Lung (tissue), 12 donors: ENCODE measurements around the gene TBX3. TPM values are rescaled to one million over a fixed set of nuclear protein-coding genes. Genes with fewer than 3 reads are reported as not detected.
A peak's percentile ranks its signal among the peaks of the same experiment; 100 is the strongest.

ENCODE experiments used
- ATAC-seq: fragments of 200-7000 bp; cut with Tn5 transposase; one replicate; pipeline ENCODE4 v1.9.1; 2020; ENCODE audit warnings: moderate number of reproducible peaks; ENCODE audit not compliant: insufficient read depth, low FRiP score
- DNase-seq, 3 donors: peaks; one replicate each; pipeline ENCODE4 v3.0.0-alpha.2; 2013 to 2017
- H3K27ac ChIP-seq, 2 donors: one replicate each; pipeline ENCODE4 v1.5.1; 2013; ENCODE audit warnings: mild to moderate bottlenecking in 2 of 2, moderate library complexity in 2 of 2, control low read depth in 1 of 2, inconsistent platforms in 1 of 2, low read depth in 1 of 2, low read length in 1 of 2
- H3K27me3 ChIP-seq, 3 donors: one replicate each; pipeline ENCODE4 v1.5.1; 2013; ENCODE audit warnings: low read length in 2 of 3; ENCODE audit not compliant: control insufficient read depth in 3 of 3, insufficient read depth in 3 of 3
- H3K36me3 ChIP-seq, 4 donors: one replicate each; pipeline ENCODE4 v1.5.1; 2013; ENCODE audit warnings: low read length in 4 of 4, mild to moderate bottlenecking in 1 of 4, moderate library complexity in 1 of 4; ENCODE audit not compliant: control insufficient read depth in 4 of 4, insufficient read depth in 4 of 4
- H3K4me1 ChIP-seq, 5 donors: one replicate each; pipeline ENCODE4 v1.5.1; 2013; ENCODE audit warnings: low read length in 5 of 5, mild to moderate bottlenecking in 2 of 5, moderate library complexity in 1 of 5; ENCODE audit not compliant: control insufficient read depth in 5 of 5, insufficient read depth in 5 of 5
- H3K4me3 ChIP-seq: one replicate; pipeline ENCODE4 v1.5.1; 2013; ENCODE audit warnings: mild to moderate bottlenecking, control low read depth, moderate library complexity
- H3K9ac ChIP-seq, 2 donors: one replicate each; pipeline ENCODE4 v1.5.1; 2013; ENCODE audit warnings: low read length in 2 of 2, control low read depth in 1 of 2; ENCODE audit not compliant: insufficient read depth in 1 of 2
- H3K9me3 ChIP-seq, 4 donors: one replicate each; pipeline ENCODE4 v1.5.1; 2013; ENCODE audit warnings: low read length in 3 of 4, mild to moderate bottlenecking in 1 of 4, moderate library complexity in 1 of 4; ENCODE audit not compliant: control insufficient read depth in 4 of 4, insufficient read depth in 3 of 4
- WGBS, 2 donors: extraction: QIAGEN DNeasy Blood & Tissue Kit; methylation state at CpG; one replicate each; pipeline ENCODE4 v1.1.7; 2013; 5-methylcytosine and 5-hydroxymethylcytosine counted together
- polyA plus RNA-seq, 2 donors: library from polyadenylated mRNA; stranded (reverse); fragments of 200-250 nt; gene quantifications; one replicate each; pipeline ENCODE4 v1.2.1, GENCODE V29; 2013
- total RNA-seq, 2 donors: library from RNA; depleted of rRNA in 1 of 2; stranded (reverse); fragments of >200 nt in 1 of 2; gene quantifications; one replicate each; pipeline ENCODE4 v1.2.1, GENCODE V29; 2014 to 2021
- TF ChIP-seq, protein P1 (sequence below): IDR thresholded peaks from 2 replicates; pipeline ENCODE4 v1.5.1; 2012; ENCODE audit warnings: mild to moderate bottlenecking; ENCODE audit errors: control extremely low read depth, extremely low read depth
- donor health status: control.
- donor health status: control.
- donor health status: Bipolar disorder and iron deficiency.
- donor health status: healthy.
- donor health status: DM: yes; HTN: yes; CAD: no.

TBX3 gene
- total and polyA plus RNA-seq, 4 donors = 19.3 to 126 (median 39.6) TPM

DNA sequence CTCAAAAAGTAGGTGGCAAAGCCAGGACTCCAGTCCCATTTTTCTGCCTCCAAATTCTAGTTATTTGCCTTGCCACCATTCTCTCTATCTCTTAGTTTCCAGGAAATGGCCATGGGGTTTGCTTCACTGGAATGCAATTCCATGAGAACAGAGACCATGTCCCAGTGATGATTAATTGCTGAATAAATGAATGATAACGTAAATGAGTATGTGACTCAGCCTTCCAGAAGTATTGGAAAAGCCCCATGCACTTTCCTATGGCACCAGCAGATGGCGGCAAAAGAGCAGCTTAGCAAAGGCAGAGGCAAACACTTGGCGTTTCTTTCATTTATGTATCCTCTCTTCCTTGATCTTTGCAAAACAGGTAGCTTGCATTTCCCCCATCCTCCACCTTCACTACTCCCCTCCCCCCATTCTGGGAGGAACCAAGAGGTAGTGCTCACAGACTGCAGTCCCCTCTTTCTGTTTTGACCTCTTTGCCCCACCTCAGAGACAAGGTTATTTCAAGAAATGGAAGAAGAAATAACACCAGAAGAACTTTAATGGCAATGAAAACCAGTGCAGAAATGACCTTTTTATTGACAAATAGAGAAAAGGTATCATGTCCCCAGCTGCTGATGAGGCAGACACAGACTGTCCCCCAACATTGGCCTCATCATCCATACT, 21.3 kb downstream of the TBX3 start:
- WGBS, 2 donors = 2 to 4% methylated on average over 3 of the region's 3 CpGs
- TF ChIP-seq, protein P1, sequence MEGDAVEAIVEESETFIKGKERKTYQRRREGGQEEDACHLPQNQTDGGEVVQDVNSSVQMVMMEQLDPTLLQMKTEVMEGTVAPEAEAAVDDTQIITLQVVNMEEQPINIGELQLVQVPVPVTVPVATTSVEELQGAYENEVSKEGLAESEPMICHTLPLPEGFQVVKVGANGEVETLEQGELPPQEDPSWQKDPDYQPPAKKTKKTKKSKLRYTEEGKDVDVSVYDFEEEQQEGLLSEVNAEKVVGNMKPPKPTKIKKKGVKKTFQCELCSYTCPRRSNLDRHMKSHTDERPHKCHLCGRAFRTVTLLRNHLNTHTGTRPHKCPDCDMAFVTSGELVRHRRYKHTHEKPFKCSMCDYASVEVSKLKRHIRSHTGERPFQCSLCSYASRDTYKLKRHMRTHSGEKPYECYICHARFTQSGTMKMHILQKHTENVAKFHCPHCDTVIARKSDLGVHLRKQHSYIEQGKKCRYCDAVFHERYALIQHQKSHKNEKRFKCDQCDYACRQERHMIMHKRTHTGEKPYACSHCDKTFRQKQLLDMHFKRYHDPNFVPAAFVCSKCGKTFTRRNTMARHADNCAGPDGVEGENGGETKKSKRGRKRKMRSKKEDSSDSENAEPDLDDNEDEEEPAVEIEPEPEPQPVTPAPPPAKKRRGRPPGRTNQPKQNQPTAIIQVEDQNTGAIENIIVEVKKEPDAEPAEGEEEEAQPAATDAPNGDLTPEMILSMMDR = peak; percentile 94
- no peak overlapping the region for H3K27ac ChIP-seq
- peaks cover 8 to 43% (median 13%) of the 10 kb centered on the region in 3 donors for H3K27me3 ChIP-seq
- ATAC-seq (no peak), DNase-seq (peak; percentile 78 to 82 (median 80))
- H3K9ac ChIP-seq = no peak overlapping the region
- no peaks in the 10 kb centered on the region for H3K36me3 ChIP-seq
- H3K4me1 ChIP-seq = peaks cover 0 to 15% (median 0%) of the 10 kb centered on the region in 5 donors
- H3K4me3 ChIP-seq = no peak overlapping the region
- no peaks in the 10 kb centered on the region for H3K9me3 ChIP-seq

- H3K9ac ChIP-seq = no peak overlapping the region
- WGBS, 2 donors = 79 to 89% methylated on average over 1 of the region's 1 CpG
- H3K4me3 ChIP-seq = no peak overlapping the region
- peaks cover 8 to 29% (median 8%) of the 10 kb centered on the region in 3 donors for H3K27me3 ChIP-seq
- ATAC-seq = no peak
- H3K9me3 ChIP-seq = no peaks in the 10 kb centered on the region
- peaks cover 0 to 12% (median 0%) of the 10 kb centered on the region in 5 donors for H3K4me1 ChIP-seq
- TF ChIP-seq, protein P1 = no peak
- no peak overlapping the region for H3K27ac ChIP-seq
- no peaks in the 10 kb centered on the region for H3K36me3 ChIP-seq
- DNase-seq = no peak
Observed at GRCh38 chr12:114661245-114661644, 22.7 kb downstream of the TBX3 start.

DNA sequence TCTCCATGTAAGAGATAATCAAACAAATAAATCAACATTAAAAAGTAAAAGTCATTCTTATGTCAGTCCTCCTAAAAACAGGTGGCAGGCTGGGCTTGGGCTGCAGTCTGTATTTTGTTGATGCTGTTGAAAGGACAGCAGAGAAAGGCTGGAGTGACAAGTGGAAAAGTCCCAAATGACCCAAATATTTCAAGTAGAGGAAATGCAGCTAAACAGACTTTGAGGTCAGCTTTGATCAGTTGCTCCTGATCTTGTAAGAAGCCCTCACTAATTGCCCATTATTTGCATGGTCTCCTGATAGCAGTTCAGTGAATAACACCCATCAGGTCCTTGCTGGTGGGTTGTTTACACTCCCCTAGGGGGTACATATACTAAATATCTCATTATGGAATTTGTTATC, 24.9 kb downstream of the TBX3 start:
- DNase-seq (no peak), ATAC-seq (no peak)
- Histone ChIP-seq H3K27ac (no peak overlapping the region), H3K4me3 (no peak overlapping the region), H3K9ac (no peak overlapping the region), H3K4me1 (peaks cover 0 to 9% (median 0%) of the 10 kb centered on the region in 5 donors), H3K36me3 (no peaks in the 10 kb centered on the region), H3K27me3 (peaks cover 0 to 12% (median 4%) of the 10 kb centered on the region in 3 donors), H3K9me3 (no peaks in the 10 kb centered on the region)
- TF ChIP-seq, protein P1 = no peak
